ENCODE results near the gene SH3GLB2. TPM values are rescaled to one million over a fixed set of nuclear protein-coding genes. Genes with fewer than 3 reads are reported as not detected.
A peak's percentile ranks its signal among the peaks of the same experiment; 100 is the strongest.

SH3GLB2 gene
- total and polyA plus RNA-seq, 10 of the 15 experiments (the other 5 are each of a cell fraction or from before 2014, with no cell fraction given): 0.21 to 61.3 (median 30.8) TPM

GRCh38 chr9:129036923-129037766 is 9.0 kb upstream of the SH3GLB2 start:
- 12% methylated on average over 30 of the region's 32 CpGs for whole genome bisulfite sequencing (ENCODE audit: insufficient coverage, insufficient replicate concordance, low lambda C conversion rate, missing lambda C conversion rate)
- ChIA-PET CTCF (interaction anchor here (0.8 to 1.7 kb wide), 3 partner anchors 29 to 109 kb away, joined by 3 to 5 read pairs (median 3); no protein-coding TSS in a partner anchor), POLR2A (interaction anchor here (0.9 to 1.0 kb wide), 4 partner anchors 9 to 44 kb away, joined by 3 to 8 read pairs (median 6); partner anchors contain the start of genes DOLPP1 and SH3GLB2), RAD21 (ENCODE audit: unreplicated experiment) (interaction anchor here (1.0 to 1.5 kb wide), 3 partner anchors 16 to 217 kb away, joined by 3 to 5 read pairs (median 3); partner anchors contain the start of gene DOLPP1), SMC1A (ENCODE audit: uncharacterized antibody, unreplicated experiment) (interaction anchor here (0.6 to 1.3 kb wide), 2 partner anchors 9 to 32 kb away, joined by 3 read pairs; no protein-coding TSS in a partner anchor)
- in situ Hi-C loops (cut with MboI) (no loop called here), intact Hi-C loops (cut with micrococcal nuclease; ENCODE audit: unreplicated experiment) (no loop called here)
- no peak for TF ChIP-seq CBX5 (IDR thresholded peaks at IDR 0.05; ENCODE audit: low read depth)
- peak; percentile 25; the same call in 1 of the 2 replicates for TF ChIP-seq NBN (IDR thresholded peaks at IDR 0.05)
- TF ChIP-seq, protein P1, sequence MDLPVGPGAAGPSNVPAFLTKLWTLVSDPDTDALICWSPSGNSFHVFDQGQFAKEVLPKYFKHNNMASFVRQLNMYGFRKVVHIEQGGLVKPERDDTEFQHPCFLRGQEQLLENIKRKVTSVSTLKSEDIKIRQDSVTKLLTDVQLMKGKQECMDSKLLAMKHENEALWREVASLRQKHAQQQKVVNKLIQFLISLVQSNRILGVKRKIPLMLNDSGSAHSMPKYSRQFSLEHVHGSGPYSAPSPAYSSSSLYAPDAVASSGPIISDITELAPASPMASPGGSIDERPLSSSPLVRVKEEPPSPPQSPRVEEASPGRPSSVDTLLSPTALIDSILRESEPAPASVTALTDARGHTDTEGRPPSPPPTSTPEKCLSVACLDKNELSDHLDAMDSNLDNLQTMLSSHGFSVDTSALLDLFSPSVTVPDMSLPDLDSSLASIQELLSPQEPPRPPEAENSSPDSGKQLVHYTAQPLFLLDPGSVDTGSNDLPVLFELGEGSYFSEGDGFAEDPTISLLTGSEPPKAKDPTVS (IDR thresholded peaks at IDR 0.05; ENCODE audit: low read depth, low read length): no peak
- peak; percentile 44; the same call in 1 of the 2 replicates for TF ChIP-seq NKRF (conservative IDR thresholded peaks at IDR 0.05)
- no peak for TF ChIP-seq NR2C1 (IDR thresholded peaks at IDR 0.05)
- H3K9ac ChIP-seq (ENCODE audit: control insufficient read depth, insufficient read depth, low read length): peak overlapping the region; percentile 69
- no peaks in the 10 kb centered on the region for H4K20me1 ChIP-seq (ENCODE audit: control insufficient read depth, insufficient read depth)
- peak; percentile 5 for ATAC-seq
- H3K4me3 ChIP-seq: peak overlapping the region; percentile 83
- peak overlapping the region; percentile 85 for H2AFZ ChIP-seq (ENCODE audit: control insufficient read depth, low read depth, low read length)
- peak overlapping the region; percentile 62; the same call in 1 of the 2 replicates for H3K27ac ChIP-seq (ENCODE audit: control insufficient read depth, insufficient read depth)
- peak overlapping the region; percentile 93 for H3K4me2 ChIP-seq (ENCODE audit: control insufficient read depth, insufficient read depth)
- H3K27me3 ChIP-seq (replicated peaks in 1 of 2; ENCODE audit: control insufficient read depth in 2 of 2, insufficient read depth in 2 of 2, low read length in 1 of 2): no peaks in the 10 kb centered on the region
- peaks cover 0 to 4% of the 10 kb centered on the region in 2 experiments; a peak in 3 of 4 replicates for H3K36me3 ChIP-seq (ENCODE audit: control insufficient read depth in 2 of 2, insufficient read depth in 2 of 2, low read length in 1 of 2)
- H3K4me1 ChIP-seq (ENCODE audit: control insufficient read depth, insufficient read depth, low read length): peaks cover 17% of the 10 kb centered on the region
- H3K79me2 ChIP-seq (ENCODE audit: control insufficient read depth, insufficient read depth, low read length): peaks cover 19% of the 10 kb centered on the region
- BruUV-seq (replicated peaks): TSS peak; percentile 79
- H3K9me3 ChIP-seq (replicated peaks; ENCODE audit: control insufficient read depth, insufficient read depth, low read length): no peaks in the 10 kb centered on the region
- DNase-seq (ENCODE audit: low read depth, low spot score): no peak
- FAIRE-seq: no peak
